Measurements from ENCODE around the gene MYO3B. TPM values are rescaled to one million over a fixed set of nuclear protein-coding genes. Genes with fewer than 3 reads are reported as not detected.
A peak's percentile ranks its signal among the peaks of the same experiment; 100 is the strongest.

The MYO3B gene
- total RNA-seq, 1 donor from 2014 or later, result 0.17 TPM

- no peaks in the 10 kb centered on the region for H3K4me1 ChIP-seq
- H3K4me3 ChIP-seq, result no peak overlapping the region
- no peaks in the 10 kb centered on the region for H3K9me3 ChIP-seq
- DNase-seq, result no peak
- no peaks in the 10 kb centered on the region for H3K36me3 ChIP-seq
- TF ChIP-seq CTCF (IDR thresholded peaks at IDR 0.05), result no peak
- no peak for ATAC-seq
- intact Hi-C loops (cut with DNase I), result no loop called here
- H3K27ac ChIP-seq, result no peak overlapping the region
- H3K27me3 ChIP-seq, result no peaks in the 10 kb centered on the region
Observed at GRCh38 chr2:170484552-170484951, 306.6 kb downstream of the MYO3B start.

- intact Hi-C loops (cut with DNase I), result no loop called here
- Histone ChIP-seq H3K27me3 (no peaks in the 10 kb centered on the region), H3K4me3 (no peak overlapping the region), H3K36me3 (no peaks in the 10 kb centered on the region), H3K9me3 (no peaks in the 10 kb centered on the region), H3K27ac (no peak overlapping the region), H3K4me1 (no peaks in the 10 kb centered on the region)
- no peak for DNase-seq
- no peak for ATAC-seq
- TF ChIP-seq CTCF (IDR thresholded peaks at IDR 0.05), result no peak
Observed at GRCh38 chr2:170485254-170486026, 307.5 kb downstream of the MYO3B start.

- H3K4me1 ChIP-seq, result no peaks in the 10 kb centered on the region
- intact Hi-C loops (cut with DNase I), result no loop called here
- H3K4me3 ChIP-seq, result no peak overlapping the region
- DNase-seq (no peak), ATAC-seq (peak; percentile 37)
- no peaks in the 10 kb centered on the region for H3K36me3 ChIP-seq
- H3K27ac ChIP-seq, result no peak overlapping the region
- peak; percentile 25 for TF ChIP-seq CTCF (IDR thresholded peaks at IDR 0.05)
- H3K9me3 ChIP-seq, result no peaks in the 10 kb centered on the region
- no peaks in the 10 kb centered on the region for H3K27me3 ChIP-seq
Observed at GRCh38 chr2:170486730-170487129, 308.8 kb downstream of the MYO3B start.

- intact Hi-C loops (cut with DNase I), result no loop called here
- ATAC-seq (no peak), DNase-seq (no peak)
- Histone ChIP-seq H3K4me3 (no peak overlapping the region), H3K27me3 (no peaks in the 10 kb centered on the region), H3K9me3 (no peaks in the 10 kb centered on the region), H3K4me1 (no peaks in the 10 kb centered on the region), H3K36me3 (no peaks in the 10 kb centered on the region), H3K27ac (no peak overlapping the region)
- TF ChIP-seq CTCF (IDR thresholded peaks at IDR 0.05), result no peak
Observed at GRCh38 chr2:170488807-170489206, 310.9 kb downstream of the MYO3B start.

- Histone ChIP-seq H3K9me3 (no peaks in the 10 kb centered on the region), H3K36me3 (no peaks in the 10 kb centered on the region), H3K4me3 (no peak overlapping the region), H3K4me1 (no peaks in the 10 kb centered on the region), H3K27me3 (no peaks in the 10 kb centered on the region), H3K27ac (no peak overlapping the region)
- DNase-seq, result no peak
- intact Hi-C loops (cut with DNase I), result no loop called here
- TF ChIP-seq CTCF (IDR thresholded peaks at IDR 0.05), result no peak
- no peak for ATAC-seq
Observed at GRCh38 chr2:170492010-170492409, 314.1 kb downstream of the MYO3B start.

Data from upper lobe of right lung (tissue), 1 donor.